ENCODE measurements around the gene MYO19. TPM values are rescaled to one million over a fixed set of nuclear protein-coding genes. Genes with fewer than 3 reads are reported as not detected.
A peak's percentile ranks its signal among the peaks of the same experiment; 100 is the strongest.

Gene MYO19
- total and polyA plus RNA-seq, 9 of the 15 experiments (the other 6 are each of a cell fraction or from before 2014, with no cell fraction given) = 21.6 to 176 (median 129) TPM

DNA sequence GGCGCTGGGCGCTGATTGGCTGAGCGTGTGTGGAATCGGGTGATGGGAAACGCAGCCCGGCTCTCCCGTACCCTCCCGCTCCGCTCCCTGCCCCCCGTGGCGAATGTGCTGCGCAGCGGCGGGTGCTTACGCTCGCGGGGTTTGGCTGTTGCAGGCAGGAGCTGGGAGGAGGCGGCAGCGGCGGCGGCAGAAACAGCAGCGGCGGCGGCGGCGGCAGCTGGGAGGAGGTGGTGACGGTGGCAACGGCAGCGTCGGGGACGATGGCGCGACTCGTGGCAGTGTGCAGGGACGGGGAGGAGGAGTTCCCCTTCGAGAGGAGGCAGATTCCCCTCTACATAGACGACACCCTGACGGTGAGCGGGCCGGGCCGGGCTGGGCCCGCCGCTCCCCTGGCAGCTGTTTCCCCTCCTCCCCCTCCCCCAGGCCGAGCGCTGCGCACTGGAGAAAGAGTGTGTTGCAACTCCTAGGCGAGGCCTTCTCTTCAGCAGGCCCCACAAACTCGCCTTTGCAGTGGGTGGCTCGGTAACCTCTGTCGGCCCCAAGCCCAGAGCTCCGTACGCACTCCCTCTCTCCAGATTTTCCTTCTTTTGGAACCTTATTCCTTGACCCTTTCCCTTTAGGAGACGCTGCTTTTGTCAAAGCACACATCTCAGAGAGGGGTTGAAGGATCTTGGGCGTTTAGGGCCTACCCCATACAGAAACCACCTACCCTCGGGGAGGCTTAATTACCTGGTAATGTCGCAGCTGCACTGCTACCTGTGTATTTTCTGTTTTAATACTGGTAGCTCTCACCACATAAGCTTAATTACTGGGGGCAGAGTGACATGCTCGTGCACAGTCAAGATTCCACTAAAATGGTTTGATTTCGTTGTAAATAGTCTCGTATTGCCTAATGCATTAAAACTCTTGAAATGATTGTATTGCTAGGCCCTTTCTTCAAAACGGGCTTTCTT lies 11.1 kb upstream of the MYO19 start (continued):
- TF ChIP-seq ZNF583 (CRISPR knock-in tag; IDR thresholded peaks at IDR 0.05) (no peak), FOXP1 (CRISPR knock-in tag; IDR thresholded peaks at IDR 0.05) (no peak; the same call in 1 of the 2 replicates), FUS (optimal IDR thresholded peaks at IDR 0.05; ENCODE audit: low read depth, low read length) (peak; percentile 66), CEBPB (tag; IDR thresholded peaks at IDR 0.05) (peak; percentile 98), NCOR1 (IDR thresholded peaks at IDR 0.05) (peak; percentile 60), ZNF274 (IDR thresholded peaks at IDR 0.05; ENCODE audit: borderline replicate concordance, low read depth, low read length) (no peak), ID3 (CRISPR knock-in tag; IDR thresholded peaks at IDR 0.05) (no peak), ID3 (tag; IDR thresholded peaks at IDR 0.05) (peak; percentile 72), PHF20 (IDR thresholded peaks at IDR 0.05; ENCODE audit: partially characterized antibody) (peak; percentile 61), SP2 (IDR thresholded peaks at IDR 0.05; ENCODE audit: extremely low read depth, low read depth, low read length, poor library complexity, severe bottlenecking) (no peak), JUN (IDR thresholded peaks at IDR 0.05; ENCODE audit: borderline replicate concordance, low read depth, low read length) (peak; percentile 51; the same call in 1 of the 2 replicates), JUN (CRISPR knock-in tag; IDR thresholded peaks at IDR 0.05; ENCODE audit: borderline replicate concordance) (0 out of 2 replicates have a peak, but pooled peaks have one; percentile 30), POU5F1 (IDR thresholded peaks at IDR 0.05; ENCODE audit: borderline replicate concordance, low read depth, low read length, partially characterized antibody) (peak; percentile 17), MLLT1 (IDR thresholded peaks at IDR 0.05) (peak; percentile 25 to 70; a peak in 2 of 4 replicates), CTCF (IDR thresholded peaks at IDR 0.05 in 2 of 3, conservative IDR thresholded peaks at IDR 0.05 in 1 of 3; ENCODE audit: insufficient read depth in 2 of 3, low read depth in 1 of 3, low read length in 3 of 3) (0 out of 6 replicates have a peak, but pooled peaks of 1 of the 3 experiments have one; percentile 18), ARHGAP35 (IDR thresholded peaks at IDR 0.05; ENCODE audit: partially characterized antibody) (peak; percentile 68), HDAC2 (IDR thresholded peaks at IDR 0.05) (0 out of 2 replicates have a peak, but pooled peaks have one; percentile 29), KDM4B (IDR thresholded peaks at IDR 0.05; ENCODE audit: borderline replicate concordance in 2 of 2, low read depth in 1 of 2) (peak in 1 of 2 experiments; percentile 77; a peak in 1 of 4 replicates), HCFC1 (IDR thresholded peaks at IDR 0.05; ENCODE audit: low read depth, low read length) (peak; percentile 84), GABPA (tag; conservative IDR thresholded peaks at IDR 0.05; ENCODE audit: low read depth) (peak; percentile 13), MYNN (IDR thresholded peaks at IDR 0.05) (peak; percentile 42), MYNN (CRISPR knock-in tag; IDR thresholded peaks at IDR 0.05) (no peak), XRCC5 (IDR thresholded peaks at IDR 0.05; ENCODE audit: low read depth, low read length) (peak; percentile 78)

Measured in K562 (cell line).